Activated CD8-positive, alpha-beta memory T cell treated with anti-CD3 and anti-CD28 coated beads for 48 hours (primary cell): ENCODE data around the gene GRID2IP.

Experiments used
- DNase-seq, 3 experiments: peaks; one replicate each; pipeline ENCODE4 v3.0.0-alpha.2; 2020; ENCODE audit warnings: low read depth in 2 of 3, low spot score in 2 of 3

Gene GRID2IP

GRCh38 chr7:6563936-6564770, 12.9 kb upstream of the GRID2IP start:
- no peak for DNase-seq

- DNase-seq: no peak
These were observed 10.8 kb upstream of the GRID2IP start for GRCh38 chr7:6562106-6562505.

GRCh38 chr7:6559896-6560295, 8.6 kb upstream of the GRID2IP start:
- DNase-seq: no peak

- no peak for DNase-seq
These were observed 7.6 kb upstream of the GRID2IP start for GRCh38 chr7:6558837-6559236.

- no peak for DNase-seq
These were observed 4.9 kb upstream of the GRID2IP start for GRCh38 chr7:6556196-6556595.

- DNase-seq: no peak
These were observed 3.6 kb upstream of the GRID2IP start for GRCh38 chr7:6554848-6555247.

- no peak for DNase-seq
These were observed 2.3 kb upstream of the GRID2IP start for GRCh38 chr7:6553448-6554044.

GRCh38 chr7:6547400-6547799, 3.9 kb downstream of the GRID2IP start:
- no peak for DNase-seq

GRCh38 chr7:6546498-6547251, 4.6 kb downstream of the GRID2IP start:
- DNase-seq: no peak

GRCh38 chr7:6545398-6546126, 5.7 kb downstream of the GRID2IP start:
- DNase-seq: no peak

GRCh38 chr7:6542368-6542767, 8.9 kb downstream of the GRID2IP start:
- no peak for DNase-seq

- no peak for DNase-seq
These were observed 14.7 kb downstream of the GRID2IP start for GRCh38 chr7:6536262-6537260.

GRCh38 chr7:6533893-6534495, 17.3 kb downstream of the GRID2IP start:
- peak in 1 of 3 experiments; percentile 44 for DNase-seq

GRCh38 chr7:6532516-6532915, 18.7 kb downstream of the GRID2IP start:
- no peak for DNase-seq

- no peak for DNase-seq
These were observed 19.6 kb downstream of the GRID2IP start for GRCh38 chr7:6531492-6532279.

GRCh38 chr7:6530626-6531491, 20.4 kb downstream of the GRID2IP start:
- DNase-seq: peak; percentile 30 to 34 (median 34)

- DNase-seq: no peak
These were observed 21.6 kb downstream of the GRID2IP start for GRCh38 chr7:6529643-6530042.
